Esophagus muscularis mucosa (tissue), 4 donors: ENCODE results near the gene DIP2C.

Source experiments
- EP300 ChIP-seq: sonication (generic); formaldehyde crosslinking; IDR thresholded peaks from one replicate; pipeline ENCODE4 v1.6.1; 2017; ENCODE audit warnings: antibody characterized with exemption
- POLR2A ChIP-seq: fragments of 450-650 bp; IDR thresholded peaks from one replicate; pipeline ENCODE4 v1.6.1; 2017; ENCODE audit warnings: antibody characterized with exemption, moderate library complexity, mild to moderate bottlenecking, low read depth
- TF ChIP-seq, protein P1 (sequence below), 3 experiments: fragments of 200-600 bp in 2 of 3; fragments of 450-650 bp in 1 of 3; sonication (generic) in 2 of 3; IDR thresholded peaks; one replicate each; pipeline ENCODE4 v1.5.1; 2017 to 2019; ENCODE audit warnings: antibody characterized with exemption in 3 of 3, mild to moderate bottlenecking in 2 of 3, moderate library complexity in 1 of 3

DNA sequence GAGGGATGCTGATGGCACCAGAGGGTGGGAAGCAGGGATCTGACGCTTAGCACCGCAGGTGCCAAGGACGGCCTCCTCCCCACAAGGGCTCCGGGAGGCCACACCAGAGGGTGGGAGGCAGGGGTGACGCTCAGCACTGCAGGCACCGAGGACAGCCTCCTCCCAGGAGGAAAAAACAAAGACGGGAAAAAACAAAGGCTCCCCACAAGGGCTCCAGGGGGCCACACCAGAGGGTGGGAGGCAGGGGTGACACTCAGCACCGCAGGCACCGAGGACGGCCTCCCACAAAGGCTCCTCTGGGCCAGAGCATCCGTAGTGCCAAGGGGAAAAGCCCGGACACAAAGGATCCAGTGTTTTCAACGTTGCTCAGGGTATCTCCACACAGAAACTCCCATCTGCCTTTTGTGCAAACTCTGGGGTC, 25.6 kb downstream of the DIP2C start:
- TF ChIP-seq, protein P1, sequence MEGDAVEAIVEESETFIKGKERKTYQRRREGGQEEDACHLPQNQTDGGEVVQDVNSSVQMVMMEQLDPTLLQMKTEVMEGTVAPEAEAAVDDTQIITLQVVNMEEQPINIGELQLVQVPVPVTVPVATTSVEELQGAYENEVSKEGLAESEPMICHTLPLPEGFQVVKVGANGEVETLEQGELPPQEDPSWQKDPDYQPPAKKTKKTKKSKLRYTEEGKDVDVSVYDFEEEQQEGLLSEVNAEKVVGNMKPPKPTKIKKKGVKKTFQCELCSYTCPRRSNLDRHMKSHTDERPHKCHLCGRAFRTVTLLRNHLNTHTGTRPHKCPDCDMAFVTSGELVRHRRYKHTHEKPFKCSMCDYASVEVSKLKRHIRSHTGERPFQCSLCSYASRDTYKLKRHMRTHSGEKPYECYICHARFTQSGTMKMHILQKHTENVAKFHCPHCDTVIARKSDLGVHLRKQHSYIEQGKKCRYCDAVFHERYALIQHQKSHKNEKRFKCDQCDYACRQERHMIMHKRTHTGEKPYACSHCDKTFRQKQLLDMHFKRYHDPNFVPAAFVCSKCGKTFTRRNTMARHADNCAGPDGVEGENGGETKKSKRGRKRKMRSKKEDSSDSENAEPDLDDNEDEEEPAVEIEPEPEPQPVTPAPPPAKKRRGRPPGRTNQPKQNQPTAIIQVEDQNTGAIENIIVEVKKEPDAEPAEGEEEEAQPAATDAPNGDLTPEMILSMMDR (IDR thresholded peaks at IDR 0.05): no peak
- no peak for TF ChIP-seq EP300
- TF ChIP-seq POLR2A: no peak
